Inflammatory macrophage treated with lipopolysaccharide for 1 hour (primary cell): ENCODE measurements around the gene STIM2.
A peak's percentile ranks its signal among the peaks of the same experiment; 100 is the strongest.

Experiments
- DNase-seq, 2 donors: peaks; one replicate each; pipeline ENCODE4 v3.0.0-alpha.2; 2020 to 2022

Gene STIM2

GRCh38 chr4:27048429-27049238, 188.0 kb downstream of the STIM2 start:
- DNase-seq: peak; percentile 17 to 80

- no peak for DNase-seq
Observed at GRCh38 chr4:27049239-27049829, 188.7 kb downstream of the STIM2 start.

- no peak for DNase-seq
Observed at GRCh38 chr4:27050731-27051130, 190.1 kb downstream of the STIM2 start.

- no peak for DNase-seq
Observed at GRCh38 chr4:27055221-27055760, 194.7 kb downstream of the STIM2 start.

GRCh38 chr4:27056281-27056680, 195.6 kb downstream of the STIM2 start:
- DNase-seq: no peak

GRCh38 chr4:27057053-27057452, 196.4 kb downstream of the STIM2 start:
- DNase-seq: no peak

- no peak for DNase-seq
Observed at GRCh38 chr4:27057662-27058061, 197.0 kb downstream of the STIM2 start.

- DNase-seq: no peak
Observed at GRCh38 chr4:27058819-27059406, 198.3 kb downstream of the STIM2 start.

GRCh38 chr4:27059446-27059845, 198.8 kb downstream of the STIM2 start:
- DNase-seq: no peak

- DNase-seq: no peak
Observed at GRCh38 chr4:27062256-27062655, 201.6 kb downstream of the STIM2 start.

- DNase-seq: peak; percentile 83 to 92
Observed at GRCh38 chr4:27066591-27066990, 205.9 kb downstream of the STIM2 start.

- DNase-seq: peak; percentile 70 to 79
Observed at GRCh38 chr4:27068151-27068867, 207.7 kb downstream of the STIM2 start.
